ENCODE data around the gene RBM43. TPM values are rescaled to one million over a fixed set of nuclear protein-coding genes. Genes with fewer than 3 reads are reported as not detected.
A peak's percentile ranks its signal among the peaks of the same experiment; 100 is the strongest.

RBM43 gene
- total RNA-seq, 1 donor from 2014 or later, result 6.3 TPM

- Histone ChIP-seq H3K36me3 (ENCODE audit: control insufficient read depth in 3 of 3, insufficient read depth in 3 of 3, low read length in 3 of 3) (peaks cover 0 to 7% (median 4%) of the 10 kb centered on the region in 3 donors), H3K27ac (ENCODE audit: low read depth, low read length) (no peak overlapping the region), H3K4me3 (ENCODE audit: low read length in 3 of 3) (no peak overlapping the region), H3K9me3 (ENCODE audit: control insufficient read depth in 3 of 3, low read length in 3 of 3) (no peaks in the 10 kb centered on the region), H3K9ac (ENCODE audit: low read depth in 1 of 3, low read length in 3 of 3) (no peak overlapping the region), H3K27me3 (ENCODE audit: control insufficient read depth in 3 of 3, insufficient read depth in 3 of 3, low read length in 3 of 3) (no peaks in the 10 kb centered on the region), H3K4me1 (ENCODE audit: control insufficient read depth in 3 of 3, insufficient read depth in 3 of 3, low read length in 3 of 3) (no peaks in the 10 kb centered on the region)
These were observed 8.3 kb upstream of the RBM43 start for GRCh38 chr2:151269798-151270568.

- H3K9me3 ChIP-seq (ENCODE audit: control insufficient read depth in 3 of 3, low read length in 3 of 3), result no peaks in the 10 kb centered on the region
- no peaks in the 10 kb centered on the region for H3K4me1 ChIP-seq (ENCODE audit: control insufficient read depth in 3 of 3, insufficient read depth in 3 of 3, low read length in 3 of 3)
- no peak overlapping the region for H3K27ac ChIP-seq (ENCODE audit: low read depth, low read length)
These were observed 6.4 kb upstream of the RBM43 start for GRCh38 chr2:151268085-151268484.

GRCh38 chr2:151267537-151267936 is 5.9 kb upstream of the RBM43 start:
- Histone ChIP-seq H3K9me3 (ENCODE audit: control insufficient read depth in 3 of 3, low read length in 3 of 3) (no peaks in the 10 kb centered on the region), H3K27me3 (ENCODE audit: control insufficient read depth in 3 of 3, insufficient read depth in 3 of 3, low read length in 3 of 3) (no peaks in the 10 kb centered on the region), H3K36me3 (ENCODE audit: control insufficient read depth in 3 of 3, insufficient read depth in 3 of 3, low read length in 3 of 3) (peaks cover 0 to 7% (median 4%) of the 10 kb centered on the region in 3 donors), H3K27ac (ENCODE audit: low read depth, low read length) (no peak overlapping the region), H3K9ac (ENCODE audit: low read depth in 1 of 3, low read length in 3 of 3) (no peak overlapping the region), H3K4me1 (ENCODE audit: control insufficient read depth in 3 of 3, insufficient read depth in 3 of 3, low read length in 3 of 3) (no peaks in the 10 kb centered on the region), H3K4me3 (ENCODE audit: low read length in 3 of 3) (no peak overlapping the region)

More at GRCh38 chr2:151268085-151268484, 6.4 kb upstream of the RBM43 start:
- Histone ChIP-seq H3K4me3 (ENCODE audit: low read length in 3 of 3) (no peak overlapping the region), H3K27me3 (ENCODE audit: control insufficient read depth in 3 of 3, insufficient read depth in 3 of 3, low read length in 3 of 3) (no peaks in the 10 kb centered on the region), H3K9ac (ENCODE audit: low read depth in 1 of 3, low read length in 3 of 3) (no peak overlapping the region), H3K36me3 (ENCODE audit: control insufficient read depth in 3 of 3, insufficient read depth in 3 of 3, low read length in 3 of 3) (peaks cover 0 to 7% (median 4%) of the 10 kb centered on the region in 3 donors)

- peaks cover 0 to 7% (median 4%) of the 10 kb centered on the region in 3 donors for H3K36me3 ChIP-seq (ENCODE audit: control insufficient read depth in 3 of 3, insufficient read depth in 3 of 3, low read length in 3 of 3)
- H3K4me1 ChIP-seq (ENCODE audit: control insufficient read depth in 3 of 3, insufficient read depth in 3 of 3, low read length in 3 of 3), result peaks cover 3 to 6% (median 5%) of the 10 kb centered on the region in 3 donors
- H3K27ac ChIP-seq (ENCODE audit: low read depth, low read length), result no peak overlapping the region
- no peaks in the 10 kb centered on the region for H3K27me3 ChIP-seq (ENCODE audit: control insufficient read depth in 3 of 3, insufficient read depth in 3 of 3, low read length in 3 of 3)
- no peak overlapping the region for H3K4me3 ChIP-seq (ENCODE audit: low read length in 3 of 3)
- no peak overlapping the region for H3K9ac ChIP-seq (ENCODE audit: low read depth in 1 of 3, low read length in 3 of 3)
- no peaks in the 10 kb centered on the region for H3K9me3 ChIP-seq (ENCODE audit: control insufficient read depth in 3 of 3, low read length in 3 of 3)
These were observed 4.3 kb upstream of the RBM43 start for GRCh38 chr2:151265991-151266390.

GRCh38 chr2:151264157-151264825 is 2.6 kb upstream of the RBM43 start:
- Histone ChIP-seq H3K27ac (ENCODE audit: low read depth, low read length) (no peak overlapping the region), H3K27me3 (ENCODE audit: control insufficient read depth in 3 of 3, insufficient read depth in 3 of 3, low read length in 3 of 3) (no peaks in the 10 kb centered on the region), H3K9me3 (ENCODE audit: control insufficient read depth in 3 of 3, low read length in 3 of 3) (no peaks in the 10 kb centered on the region), H3K4me1 (ENCODE audit: control insufficient read depth in 3 of 3, insufficient read depth in 3 of 3, low read length in 3 of 3) (peaks cover 3 to 12% (median 5%) of the 10 kb centered on the region in 3 donors), H3K36me3 (ENCODE audit: control insufficient read depth in 3 of 3, insufficient read depth in 3 of 3, low read length in 3 of 3) (no peaks in the 10 kb centered on the region), H3K4me3 (ENCODE audit: low read length in 3 of 3) (no peak overlapping the region), H3K9ac (ENCODE audit: low read depth in 1 of 3, low read length in 3 of 3) (no peak overlapping the region)

GRCh38 chr2:151262629-151263028 is 966 bp upstream of the RBM43 start:
- no peak overlapping the region for H3K9ac ChIP-seq (ENCODE audit: low read depth in 1 of 3, low read length in 3 of 3)
- no peak overlapping the region for H3K4me3 ChIP-seq (ENCODE audit: low read length in 3 of 3)
- no peak overlapping the region for H3K27ac ChIP-seq (ENCODE audit: low read depth, low read length)
- H3K4me1 ChIP-seq (ENCODE audit: control insufficient read depth in 3 of 3, insufficient read depth in 3 of 3, low read length in 3 of 3), result peaks cover 3 to 12% (median 5%) of the 10 kb centered on the region in 3 donors
- no peaks in the 10 kb centered on the region for H3K9me3 ChIP-seq (ENCODE audit: control insufficient read depth in 3 of 3, low read length in 3 of 3)
- H3K27me3 ChIP-seq (ENCODE audit: control insufficient read depth in 3 of 3, insufficient read depth in 3 of 3, low read length in 3 of 3), result no peaks in the 10 kb centered on the region
- H3K36me3 ChIP-seq (ENCODE audit: control insufficient read depth in 3 of 3, insufficient read depth in 3 of 3, low read length in 3 of 3), result no peaks in the 10 kb centered on the region

- peak overlapping the region; percentile 90 for H3K4me3 ChIP-seq (ENCODE audit: low read length in 3 of 3)
- peaks cover 3 to 14% (median 5%) of the 10 kb centered on the region in 3 donors for H3K4me1 ChIP-seq (ENCODE audit: control insufficient read depth in 3 of 3, insufficient read depth in 3 of 3, low read length in 3 of 3)
- peak overlapping the region; percentile 90 to 93 (median 93) for H3K9ac ChIP-seq (ENCODE audit: low read depth in 1 of 3, low read length in 3 of 3)
- peak overlapping the region; percentile 92 for H3K27ac ChIP-seq (ENCODE audit: low read depth, low read length)
- no peaks in the 10 kb centered on the region for H3K27me3 ChIP-seq (ENCODE audit: control insufficient read depth in 3 of 3, insufficient read depth in 3 of 3, low read length in 3 of 3)
- no peaks in the 10 kb centered on the region for H3K9me3 ChIP-seq (ENCODE audit: control insufficient read depth in 3 of 3, low read length in 3 of 3)
- H3K36me3 ChIP-seq (ENCODE audit: control insufficient read depth in 3 of 3, insufficient read depth in 3 of 3, low read length in 3 of 3), result no peaks in the 10 kb centered on the region
These were observed 271 bp upstream of the RBM43 start for GRCh38 chr2:151261977-151262291.

GRCh38 chr2:151260573-151261230 is 961 bp downstream of the RBM43 start:
- Histone ChIP-seq H3K9me3 (ENCODE audit: control insufficient read depth in 3 of 3, low read length in 3 of 3) (no peaks in the 10 kb centered on the region), H3K27me3 (ENCODE audit: control insufficient read depth in 3 of 3, insufficient read depth in 3 of 3, low read length in 3 of 3) (no peaks in the 10 kb centered on the region), H3K4me1 (ENCODE audit: control insufficient read depth in 3 of 3, insufficient read depth in 3 of 3, low read length in 3 of 3) (peaks cover 3 to 18% (median 5%) of the 10 kb centered on the region in 3 donors), H3K27ac (ENCODE audit: low read depth, low read length) (peak overlapping the region; percentile 92), H3K36me3 (ENCODE audit: control insufficient read depth in 3 of 3, insufficient read depth in 3 of 3, low read length in 3 of 3) (no peaks in the 10 kb centered on the region), H3K9ac (ENCODE audit: low read depth in 1 of 3, low read length in 3 of 3) (peak overlapping the region; percentile 90 to 93 (median 93)), H3K4me3 (ENCODE audit: low read length in 3 of 3) (peak overlapping the region; percentile 90)

- peaks cover 4 to 11% (median 4%) of the 10 kb centered on the region in 3 donors for H3K36me3 ChIP-seq (ENCODE audit: control insufficient read depth in 3 of 3, insufficient read depth in 3 of 3, low read length in 3 of 3)
- H3K4me1 ChIP-seq (ENCODE audit: control insufficient read depth in 3 of 3, insufficient read depth in 3 of 3, low read length in 3 of 3), result peaks cover 3 to 18% (median 5%) of the 10 kb centered on the region in 3 donors
- no peaks in the 10 kb centered on the region for H3K9me3 ChIP-seq (ENCODE audit: control insufficient read depth in 3 of 3, low read length in 3 of 3)
- H3K27me3 ChIP-seq (ENCODE audit: control insufficient read depth in 3 of 3, insufficient read depth in 3 of 3, low read length in 3 of 3), result no peaks in the 10 kb centered on the region
- no peak overlapping the region for H3K4me3 ChIP-seq (ENCODE audit: low read length in 3 of 3)
- H3K9ac ChIP-seq (ENCODE audit: low read depth in 1 of 3, low read length in 3 of 3), result no peak overlapping the region
- no peak overlapping the region for H3K27ac ChIP-seq (ENCODE audit: low read depth, low read length)
These were observed 3.5 kb downstream of the RBM43 start for GRCh38 chr2:151258121-151258520.

GRCh38 chr2:151252646-151253045 is 9.0 kb downstream of the RBM43 start:
- H3K4me1 ChIP-seq (ENCODE audit: control insufficient read depth in 3 of 3, insufficient read depth in 3 of 3, low read length in 3 of 3), result peaks cover 0 to 6% (median 0%) of the 10 kb centered on the region in 3 donors
- no peaks in the 10 kb centered on the region for H3K27me3 ChIP-seq (ENCODE audit: control insufficient read depth in 3 of 3, insufficient read depth in 3 of 3, low read length in 3 of 3)
- H3K9me3 ChIP-seq (ENCODE audit: control insufficient read depth in 3 of 3, low read length in 3 of 3), result peaks cover 5 to 8% (median 5%) of the 10 kb centered on the region in 3 donors
- H3K27ac ChIP-seq (ENCODE audit: low read depth, low read length), result no peak overlapping the region
- H3K4me3 ChIP-seq (ENCODE audit: low read length in 3 of 3), result no peak overlapping the region
- peaks cover 18 to 38% (median 35%) of the 10 kb centered on the region in 3 donors for H3K36me3 ChIP-seq (ENCODE audit: control insufficient read depth in 3 of 3, insufficient read depth in 3 of 3, low read length in 3 of 3)
- H3K9ac ChIP-seq (ENCODE audit: low read depth in 1 of 3, low read length in 3 of 3), result no peak overlapping the region

Measured in skeletal muscle tissue (tissue), 4 donors.